GM18873 (cell line): ENCODE results near the gene MAP2K7.
"Not testable (repeated sequence)": the region's sequence is repeated elsewhere in the genome, so short reads cannot be mapped to it uniquely, and the experiment has no call there.

Experiments
- ATAC-seq: cut with Tn5 transposase; IDR thresholded peaks from one replicate; pipeline ENCODE4 v1.9.1; 2021; ENCODE audit warnings: mild to moderate bottlenecking, moderate library complexity, moderate number of reproducible peaks; ENCODE audit not compliant: unreplicated experiment, low FRiP score

The MAP2K7 gene

GRCh38 chr19:7917267-7918061 is 13.8 kb downstream of the MAP2K7 start:
- no peak for ATAC-seq

GRCh38 chr19:7918062-7918614 is 14.5 kb downstream of the MAP2K7 start:
- not testable (repeated sequence) for ATAC-seq

- ATAC-seq, result no peak
Measured at GRCh38 chr19:7918615-7919421, 15.1 kb downstream of the MAP2K7 start.

DNA sequence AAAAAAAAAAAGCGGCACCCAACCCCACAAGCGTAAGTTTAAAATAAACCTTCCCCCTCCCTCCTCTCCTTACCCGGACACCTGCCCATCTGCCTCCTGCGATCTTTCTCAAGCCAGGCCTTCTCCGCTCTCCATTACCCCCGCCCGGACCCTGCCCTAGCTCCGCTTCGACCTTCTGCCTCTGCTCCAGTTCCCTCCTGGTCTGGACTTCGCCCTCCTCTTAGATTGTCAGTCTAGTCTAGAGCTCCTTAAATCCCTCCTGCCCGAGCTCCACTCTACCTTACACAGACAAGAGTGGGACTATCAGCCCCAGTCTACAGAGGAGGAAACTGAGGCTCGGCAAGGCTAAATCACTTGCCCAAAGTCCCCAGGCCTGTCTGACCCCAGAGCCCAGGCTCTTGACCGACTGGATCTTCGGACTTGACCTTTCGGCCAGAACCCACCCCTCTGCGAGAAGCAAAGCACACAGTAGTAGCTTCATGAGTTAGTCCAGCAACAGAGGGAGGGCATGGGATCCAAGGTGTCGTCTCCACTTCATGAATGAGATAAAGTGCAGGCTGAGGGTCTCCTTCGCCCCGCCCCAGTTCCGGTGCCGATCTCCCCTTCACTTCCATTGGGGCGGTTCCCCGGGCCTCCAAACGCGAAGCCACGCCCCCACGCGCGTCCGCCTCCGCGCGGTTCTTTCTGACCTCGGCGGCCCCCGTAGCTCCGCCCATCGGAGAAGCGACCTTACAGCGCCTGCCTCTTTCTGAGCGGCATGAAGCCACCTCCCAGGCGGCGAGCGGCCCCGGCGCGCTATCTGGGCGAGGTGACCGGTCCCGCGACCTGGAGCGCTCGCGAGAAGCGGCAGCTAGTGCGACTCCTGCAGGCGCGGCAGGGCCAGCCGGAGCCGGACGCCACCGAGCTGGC is 16.2 kb downstream of the MAP2K7 start, which contains the start of gene SNAPC2:
SNAPC2 (plus strand) TSS at position 729 of the 909 bp plus-strand sequence; CDS start at position 758, 29 bp downstream.
- ATAC-seq, result peak; percentile 48

DNA sequence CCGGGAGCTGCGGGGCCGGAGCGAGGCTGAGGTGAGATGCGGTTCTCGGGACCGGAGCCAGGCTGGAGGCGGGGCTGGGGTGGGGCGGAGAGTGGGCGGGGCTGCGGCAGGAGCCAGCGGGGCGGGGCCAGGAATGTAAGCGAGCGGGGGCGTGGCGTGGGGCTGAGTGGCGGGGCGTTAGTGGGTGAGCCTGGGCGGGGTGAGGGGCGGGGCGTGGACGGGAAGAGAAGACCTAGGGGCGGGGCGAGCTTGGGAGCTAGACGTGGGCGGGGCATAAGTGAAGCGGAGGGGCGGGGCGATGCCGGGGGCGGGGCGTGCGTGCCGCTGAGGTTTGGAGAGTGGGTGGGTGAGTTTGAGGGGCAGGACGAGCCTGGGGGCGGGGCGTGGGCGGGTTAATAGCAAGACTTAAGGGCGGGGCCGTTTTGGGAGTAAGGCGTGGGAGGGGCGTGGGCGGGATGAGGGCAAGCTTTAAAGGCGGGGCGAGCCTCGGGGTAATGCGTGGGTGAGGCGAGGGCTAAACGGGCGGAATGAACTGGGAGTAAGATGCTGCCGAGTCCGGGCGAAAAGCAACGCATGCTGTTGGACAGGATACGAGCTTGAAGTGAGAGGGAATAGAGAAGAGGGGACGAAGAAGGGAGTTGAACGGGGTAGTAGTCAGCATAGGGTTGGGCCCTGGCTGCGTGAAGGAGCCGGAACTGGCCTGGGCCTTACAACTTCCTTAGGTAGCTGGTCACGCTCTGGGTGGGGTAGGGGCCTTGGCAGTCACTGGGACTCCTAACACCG is 17.0 kb downstream of the MAP2K7 start:
- ATAC-seq, result peak; percentile 29

DNA sequence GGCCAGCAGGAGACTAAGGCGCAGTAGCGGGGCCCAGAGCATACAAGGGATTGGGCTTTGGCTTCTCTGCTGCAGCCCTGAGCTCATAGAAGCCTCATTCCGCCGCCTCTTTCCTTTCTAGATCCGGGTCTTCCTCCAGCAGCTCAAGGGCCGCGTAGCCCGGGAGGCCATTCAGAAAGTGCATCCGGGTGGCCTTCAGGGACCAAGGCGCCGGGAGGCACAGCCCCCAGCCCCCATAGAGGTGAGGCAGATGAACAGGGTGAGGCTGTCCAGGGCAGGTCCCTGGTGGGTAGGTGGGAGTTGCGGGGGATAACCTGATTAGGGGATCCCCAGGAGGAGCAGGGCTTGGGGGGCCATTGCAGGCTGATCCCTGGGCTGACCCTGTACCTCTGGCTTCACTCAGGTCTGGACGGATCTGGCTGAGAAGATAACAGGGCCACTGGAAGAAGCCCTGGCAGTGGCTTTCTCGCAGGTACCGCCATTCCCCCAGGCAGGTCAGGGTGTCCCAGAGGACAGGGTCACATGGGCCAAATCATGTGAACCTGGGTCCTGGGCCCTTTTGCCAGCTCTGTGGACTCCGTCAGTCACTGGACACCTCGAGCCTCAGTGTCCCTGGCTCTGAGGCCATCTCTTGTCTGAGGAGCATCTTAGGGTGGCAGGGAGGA is 17.8 kb downstream of the MAP2K7 start:
- ATAC-seq, result no peak

- ATAC-seq, result no peak
Measured at GRCh38 chr19:7921967-7922835, 18.5 kb downstream of the MAP2K7 start.

- no peak for ATAC-seq
Measured at GRCh38 chr19:7922836-7923195, 19.1 kb downstream of the MAP2K7 start.

- ATAC-seq, result no peak
Measured at GRCh38 chr19:7923295-7924191, 19.9 kb downstream of the MAP2K7 start.

- ATAC-seq, result no peak
Measured at GRCh38 chr19:7924241-7924640, 20.6 kb downstream of the MAP2K7 start.

DNA sequence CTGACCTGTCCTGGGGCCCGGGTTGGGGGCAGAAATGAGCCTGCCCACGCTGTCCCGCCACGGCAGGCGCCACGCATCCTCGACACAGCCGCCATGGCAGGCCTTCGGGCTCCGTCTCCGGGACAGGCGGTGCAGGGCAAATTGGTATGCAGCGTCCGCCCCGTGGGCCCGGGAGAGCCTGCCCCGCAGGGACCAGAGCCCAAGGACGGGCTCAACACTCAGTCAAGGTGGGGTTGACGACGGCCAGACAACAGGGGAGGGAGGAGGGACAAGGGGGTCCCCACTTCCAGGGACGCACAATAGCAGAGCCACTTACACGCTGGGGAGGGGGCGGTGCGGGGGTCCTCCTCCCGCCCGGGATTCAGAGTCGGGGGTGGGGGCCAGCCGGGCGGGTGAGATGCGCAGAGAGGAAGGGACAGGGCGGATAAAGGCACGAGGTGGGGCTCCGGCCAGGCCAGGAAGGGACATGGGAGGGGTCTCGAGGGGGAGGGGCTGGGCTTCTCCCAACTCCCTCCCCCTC is 21.0 kb downstream of the MAP2K7 start:
- ATAC-seq, result no peak

DNA sequence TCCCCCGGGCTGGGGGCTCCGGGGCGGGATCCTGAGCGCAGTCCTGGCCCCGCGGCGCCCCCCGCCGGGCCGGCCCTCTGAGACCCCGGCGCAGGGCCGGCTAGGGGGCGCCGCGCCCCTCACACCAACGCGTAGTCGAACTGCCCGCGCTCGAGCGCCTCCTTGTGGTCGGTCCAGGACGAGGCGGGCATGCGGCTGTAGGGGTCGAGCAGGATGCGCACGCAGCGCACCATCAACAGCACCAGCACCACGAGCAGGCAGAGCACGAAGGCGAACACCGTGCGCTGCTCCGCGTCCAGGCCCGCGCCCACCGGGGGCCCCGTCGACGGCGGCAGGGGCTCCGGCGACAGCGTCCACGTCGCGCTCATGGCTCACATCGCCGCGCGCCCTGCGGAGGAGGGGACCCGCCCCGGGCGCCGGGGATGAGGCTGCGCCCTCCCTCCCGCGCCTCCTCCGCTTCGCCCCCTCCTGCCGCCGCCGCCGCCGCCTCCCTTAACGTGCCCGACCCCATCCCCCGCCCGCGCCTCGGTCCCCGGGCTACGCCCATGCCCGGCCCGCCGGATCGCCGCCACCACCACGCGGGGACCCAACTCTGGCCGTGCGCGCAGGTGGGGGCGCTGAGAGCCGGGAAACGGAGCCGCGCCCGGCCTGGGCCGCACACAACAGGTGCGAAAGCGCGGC is 21.6 kb downstream of the MAP2K7 start:
- ATAC-seq, result no peak

GRCh38 chr19:7926021-7926726 is 22.5 kb downstream of the MAP2K7 start, which contains the start of gene CTXN1:
Gene CTXN1, minus strand, starts transcription at chr19:7926135. Its CDS starts 597 bp downstream, at chr19:7925538.
- ATAC-seq, result no peak

DNA sequence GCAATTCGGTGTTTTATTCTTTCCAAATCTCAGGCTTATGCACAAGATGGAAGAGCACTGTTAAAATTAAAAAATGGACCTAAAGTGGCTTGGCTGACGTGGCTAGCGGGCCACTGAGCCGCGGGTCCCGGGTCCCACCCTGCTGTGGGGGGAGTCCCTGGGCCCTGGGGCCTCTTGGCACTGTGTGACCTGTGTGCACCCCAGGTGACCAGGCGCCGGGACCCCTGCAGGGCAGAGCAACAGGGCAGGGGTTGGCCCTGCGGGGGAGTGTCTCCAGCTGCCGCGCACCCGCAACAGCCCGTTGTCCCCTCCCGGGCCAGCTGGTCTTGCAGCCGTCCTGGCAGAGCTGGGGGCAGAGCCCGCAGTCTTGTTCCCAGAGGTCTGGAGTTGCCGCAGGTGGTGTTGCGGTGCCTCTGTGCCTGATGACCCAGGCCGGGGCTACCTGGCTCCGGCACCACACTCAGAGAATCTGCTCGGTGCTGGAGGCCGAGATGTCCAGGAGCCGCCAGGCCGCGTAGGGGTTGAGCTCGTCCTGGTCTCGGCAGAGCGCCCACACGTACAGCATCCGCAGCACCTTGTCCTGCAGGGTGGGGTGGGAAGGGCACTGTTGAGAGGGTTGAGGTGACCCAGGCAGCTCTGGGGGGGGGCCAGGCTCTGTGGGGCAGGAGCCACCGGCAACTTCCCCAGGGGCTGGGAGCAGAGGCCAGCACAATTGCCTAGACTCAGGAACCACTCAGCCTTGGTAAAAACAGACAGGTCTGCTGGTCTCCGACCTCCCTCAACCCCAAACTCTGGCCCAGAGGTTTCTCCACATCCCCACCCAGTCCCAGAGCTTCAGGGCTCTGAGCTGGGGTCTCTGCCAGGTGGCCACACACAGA is 23.3 kb downstream of the MAP2K7 start:
- ATAC-seq, result no peak
